DOHH2 (cell line): ENCODE data around the gene CD302.

ENCODE experiments used
- EZH2phosphoT487 ChIP-seq: fragments of 200-600 bp; sonication (generic); IDR thresholded peaks from 2 replicates; pipeline ENCODE4 v1.6.1; 2017; ENCODE audit warnings: borderline replicate concordance, mild to moderate bottlenecking, antibody characterized with exemption, low read length, moderate library complexity, mixed read lengths
- TF ChIP-seq, protein P1 (sequence below): fragments of 200-600 bp; sonication (generic); IDR thresholded peaks from one replicate; pipeline ENCODE4 v1.5.1; 2014; ENCODE audit warnings: antibody characterized with exemption, mild to moderate bottlenecking, low read depth, low read length; ENCODE audit not compliant: poor library complexity, severe bottlenecking

- TF ChIP-seq, protein P1, sequence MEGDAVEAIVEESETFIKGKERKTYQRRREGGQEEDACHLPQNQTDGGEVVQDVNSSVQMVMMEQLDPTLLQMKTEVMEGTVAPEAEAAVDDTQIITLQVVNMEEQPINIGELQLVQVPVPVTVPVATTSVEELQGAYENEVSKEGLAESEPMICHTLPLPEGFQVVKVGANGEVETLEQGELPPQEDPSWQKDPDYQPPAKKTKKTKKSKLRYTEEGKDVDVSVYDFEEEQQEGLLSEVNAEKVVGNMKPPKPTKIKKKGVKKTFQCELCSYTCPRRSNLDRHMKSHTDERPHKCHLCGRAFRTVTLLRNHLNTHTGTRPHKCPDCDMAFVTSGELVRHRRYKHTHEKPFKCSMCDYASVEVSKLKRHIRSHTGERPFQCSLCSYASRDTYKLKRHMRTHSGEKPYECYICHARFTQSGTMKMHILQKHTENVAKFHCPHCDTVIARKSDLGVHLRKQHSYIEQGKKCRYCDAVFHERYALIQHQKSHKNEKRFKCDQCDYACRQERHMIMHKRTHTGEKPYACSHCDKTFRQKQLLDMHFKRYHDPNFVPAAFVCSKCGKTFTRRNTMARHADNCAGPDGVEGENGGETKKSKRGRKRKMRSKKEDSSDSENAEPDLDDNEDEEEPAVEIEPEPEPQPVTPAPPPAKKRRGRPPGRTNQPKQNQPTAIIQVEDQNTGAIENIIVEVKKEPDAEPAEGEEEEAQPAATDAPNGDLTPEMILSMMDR, result no peak
- TF ChIP-seq EZH2phosphoT487, result no peak
These were observed 343 bp upstream of the CD302 start for GRCh38 chr2:159798376-159798725.
